IPS DF 6.9 (cell line): ENCODE results near the gene TMEM202.
A peak's percentile ranks its signal among the peaks of the same experiment; 100 is the strongest.
"Not testable (repeated sequence)": the region's sequence is repeated elsewhere in the genome, so short reads cannot be mapped to it uniquely, and the experiment has no call there.

Source experiments
- DNase-seq: peaks from one replicate; pipeline ENCODE4 v3.0.0-alpha.2; 2013; ENCODE audit warnings: low read depth, low spot score
- H3K27ac ChIP-seq: one replicate; pipeline ENCODE4 v1.5.1; 2013; ENCODE audit warnings: low read length, control low read depth
- H3K27me3 ChIP-seq: 2 replicates; pipeline ENCODE4 v1.6.1; 2013; ENCODE audit warnings: mild to moderate bottlenecking, low read length; ENCODE audit not compliant: control insufficient read depth, insufficient read depth
- H3K36me3 ChIP-seq: 2 replicates; pipeline ENCODE4 v1.6.1; 2013; ENCODE audit warnings: low read length; ENCODE audit not compliant: control insufficient read depth, insufficient read depth
- H3K4me1 ChIP-seq: 2 replicates; pipeline ENCODE4 v1.6.1; 2013; ENCODE audit warnings: low read length; ENCODE audit not compliant: control insufficient read depth, insufficient read depth
- H3K4me3 ChIP-seq: 2 replicates; pipeline ENCODE4 v1.5.1; 2013; ENCODE audit warnings: mild to moderate bottlenecking, low read length
- H3K9me3 ChIP-seq: 2 replicates; pipeline ENCODE4 v1.6.1; 2013; ENCODE audit warnings: low read length, inconsistent platforms; ENCODE audit not compliant: control insufficient read depth, insufficient read depth
- WGBS: extraction: QIAGEN DNeasy Blood & Tissue Kit; methylation state at CpG from one replicate; pipeline ENCODE4 v1.1.7; 2013; ENCODE audit warnings: mixed read lengths, missing lambda C conversion rate; ENCODE audit not compliant: insufficient read length, insufficient coverage; 5-methylcytosine and 5-hydroxymethylcytosine counted together

Gene TMEM202

DNA sequence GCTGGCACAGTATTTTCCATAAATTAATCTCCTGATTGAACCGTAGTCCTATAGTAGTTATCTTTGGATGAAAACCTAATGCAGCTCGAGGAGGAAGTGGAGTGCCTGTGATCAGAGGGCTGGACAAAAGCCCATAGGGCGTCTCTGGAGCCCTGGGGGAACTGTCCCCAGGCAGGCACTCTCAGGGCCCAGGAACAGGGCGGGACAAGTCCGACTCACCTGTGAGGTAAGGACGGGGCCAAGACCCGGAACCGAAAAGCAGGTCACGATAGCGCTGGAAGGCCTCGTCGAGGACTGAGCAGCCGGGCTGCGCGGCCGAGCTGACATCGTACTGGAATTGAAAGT, 22.6 kb upstream of the TMEM202 start:
- DNase-seq: no peak
- WGBS: no CpG with 5 or more reads among the region's 17 CpGs
- no peaks in the 10 kb centered on the region for H3K4me1 ChIP-seq
- H3K27ac ChIP-seq: no peak overlapping the region
- H3K9me3 ChIP-seq: no peaks in the 10 kb centered on the region
- no peaks in the 10 kb centered on the region for H3K36me3 ChIP-seq
- peak overlapping the region; percentile 75 for H3K4me3 ChIP-seq
- H3K27me3 ChIP-seq: no peaks in the 10 kb centered on the region

DNA sequence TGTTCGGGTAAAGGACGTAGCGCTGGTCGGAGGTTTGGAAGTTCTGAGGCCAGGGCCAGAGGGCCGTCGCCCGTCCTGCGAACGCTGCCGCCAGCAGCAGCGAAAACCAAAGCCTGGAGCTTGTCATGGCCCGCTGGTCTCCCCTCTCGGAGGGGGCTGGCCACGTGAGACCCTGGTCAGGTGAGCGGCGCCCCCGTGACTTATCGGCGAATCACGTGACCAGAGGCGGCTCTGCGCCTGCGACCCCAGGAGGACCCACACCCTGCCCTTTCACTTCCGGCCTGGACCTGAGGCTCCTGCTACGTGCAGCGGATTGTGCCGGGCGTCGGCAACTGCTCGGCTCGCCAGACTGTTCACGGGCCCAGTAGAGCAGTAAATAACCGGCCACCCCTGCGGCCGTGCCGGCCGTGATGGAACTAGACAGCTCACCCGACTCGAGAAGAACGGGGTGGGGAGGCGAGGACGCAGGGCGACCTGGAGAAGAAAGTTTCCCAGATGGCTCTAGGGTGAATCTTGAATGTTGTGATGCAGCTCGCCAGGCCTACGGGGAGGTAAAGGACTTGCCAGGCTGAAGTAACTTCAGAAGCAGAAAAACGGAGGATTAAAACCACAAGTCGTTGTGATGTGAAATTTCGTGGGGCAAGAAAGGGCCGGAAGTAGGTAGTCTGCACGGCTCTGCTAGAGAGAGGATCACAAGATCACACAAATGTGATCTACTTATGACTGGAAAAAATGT, 22.1 kb upstream of the TMEM202 start, which contains the start of gene HEXA:
HEXA (minus strand) TSS at position 169 of the 736 bp plus-strand sequence; CDS start at position 127, 42 bp downstream.
- no peaks in the 10 kb centered on the region for H3K27me3 ChIP-seq
- H3K27ac ChIP-seq: no peak within 1 kb of the TSS
- DNase-seq: peak; percentile 94
- H3K9me3 ChIP-seq: no peaks in the 10 kb centered on the region
- WGBS: no CpG with 5 or more reads among the region's 50 CpGs
- H3K4me1 ChIP-seq: no peaks in the 10 kb centered on the region
- no peaks in the 10 kb centered on the region for H3K36me3 ChIP-seq
- H3K4me3 ChIP-seq: peak within 1 kb of the TSS; percentile 75

DNA sequence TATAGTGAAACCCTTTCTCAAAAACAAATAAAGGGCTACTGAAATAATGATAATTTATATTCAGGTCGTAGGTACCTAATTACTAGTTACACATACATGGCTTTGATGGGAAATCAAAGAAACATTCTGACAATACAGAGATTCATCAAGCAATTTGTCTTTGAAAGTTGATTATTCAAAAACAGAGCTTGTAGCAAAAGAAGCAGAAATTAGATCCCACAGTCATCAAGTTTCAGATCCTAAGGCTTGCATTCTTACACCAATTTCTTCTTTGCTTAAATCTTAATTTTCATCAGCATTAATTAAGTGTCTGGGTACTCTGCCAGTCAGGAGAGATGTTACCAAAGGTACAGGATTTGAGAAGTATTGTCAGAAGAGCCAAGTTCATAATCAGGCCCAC, 20.8 kb upstream of the TMEM202 start:
- H3K9me3 ChIP-seq: no peaks in the 10 kb centered on the region
- no peak overlapping the region for H3K27ac ChIP-seq
- H3K4me1 ChIP-seq: no peaks in the 10 kb centered on the region
- WGBS: no CpG with 5 or more reads among the region's 1 CpG
- no peak overlapping the region for H3K4me3 ChIP-seq
- H3K36me3 ChIP-seq: no peaks in the 10 kb centered on the region
- H3K27me3 ChIP-seq: no peaks in the 10 kb centered on the region
- DNase-seq: no peak

DNA sequence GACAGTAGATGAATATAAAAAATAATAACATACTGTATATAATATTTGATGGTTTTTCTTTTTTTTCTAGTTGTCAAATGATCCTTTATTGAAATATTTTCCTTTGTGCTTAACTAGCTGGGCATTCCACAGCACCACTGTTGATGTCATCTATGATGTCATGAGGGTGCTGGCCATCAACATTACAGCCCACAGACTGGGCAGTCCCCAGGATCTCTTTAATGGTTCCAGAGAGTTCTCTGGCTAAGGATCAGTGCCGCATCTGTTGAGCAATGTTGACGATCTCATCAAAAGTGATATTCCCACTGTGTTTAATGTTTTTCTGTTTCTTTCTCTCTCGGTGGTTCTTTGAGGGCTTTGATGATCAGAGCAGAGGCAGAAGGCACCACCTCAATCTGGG, 19.0 kb upstream of the TMEM202 start:
- H3K27me3 ChIP-seq, H3K4me3 ChIP-seq, H3K4me1 ChIP-seq, H3K27ac ChIP-seq, H3K9me3 ChIP-seq, DNase-seq, H3K36me3 ChIP-seq: not testable (repeated sequence)
- WGBS: no CpG with 5 or more reads among the region's 3 CpGs

DNA sequence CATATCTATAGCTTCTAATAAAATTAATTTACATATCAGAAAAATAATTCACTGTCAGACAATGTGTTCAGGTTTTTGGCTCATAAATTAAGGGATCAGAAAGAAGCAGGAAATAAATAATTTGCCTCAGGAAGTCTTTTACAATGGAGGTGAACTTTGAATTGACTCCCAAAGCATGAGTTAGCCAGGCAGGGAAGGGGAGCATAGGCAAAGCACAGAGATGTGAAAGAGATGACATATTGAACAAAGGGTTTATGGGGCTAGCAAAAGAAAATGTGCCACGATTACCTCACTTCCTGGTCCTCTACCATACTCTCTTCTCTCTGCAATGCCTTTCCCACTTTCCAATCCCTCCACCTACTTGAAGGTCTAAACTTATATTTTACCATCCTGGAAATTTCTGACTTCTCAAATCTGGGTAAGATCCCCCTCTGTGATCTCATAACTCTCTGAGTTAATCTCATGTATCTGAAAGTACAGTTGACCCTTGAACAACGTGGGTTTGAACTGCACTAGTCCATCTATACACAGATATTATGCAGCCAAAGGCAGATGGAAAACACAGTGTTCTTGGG, 18.2 kb upstream of the TMEM202 start:
- no peaks in the 10 kb centered on the region for H3K9me3 ChIP-seq
- no peaks in the 10 kb centered on the region for H3K4me1 ChIP-seq
- H3K36me3 ChIP-seq: no peaks in the 10 kb centered on the region
- WGBS: no CpG with 5 or more reads among the region's 2 CpGs
- H3K27ac ChIP-seq: no peak overlapping the region
- H3K4me3 ChIP-seq: no peak overlapping the region
- DNase-seq: no peak
- no peaks in the 10 kb centered on the region for H3K27me3 ChIP-seq

DNA sequence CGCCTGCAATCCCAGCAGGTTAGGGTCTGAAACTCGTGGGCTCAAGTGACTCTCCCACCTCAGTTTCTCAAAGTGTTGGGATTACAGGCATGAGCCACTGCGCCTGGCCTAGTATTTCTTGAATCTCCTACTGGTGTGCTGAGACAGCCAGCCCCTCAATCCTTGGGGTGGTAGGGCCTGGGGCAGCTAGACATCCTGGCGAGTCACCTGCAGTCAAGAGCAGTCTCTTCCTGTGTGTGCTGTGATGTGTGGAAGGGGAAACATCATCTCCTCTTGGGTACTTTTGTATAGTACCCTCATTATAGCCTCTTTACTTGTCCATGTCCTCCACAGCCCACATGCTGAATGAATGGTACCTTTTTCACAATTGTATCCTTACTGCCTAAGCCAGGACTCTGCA, 17.4 kb upstream of the TMEM202 start:
- no peak for DNase-seq
- WGBS: no CpG with 5 or more reads among the region's 4 CpGs
- Histone ChIP-seq H3K27ac (no peak overlapping the region), H3K36me3 (no peaks in the 10 kb centered on the region), H3K9me3 (no peaks in the 10 kb centered on the region), H3K27me3 (no peaks in the 10 kb centered on the region), H3K4me1 (no peaks in the 10 kb centered on the region), H3K4me3 (no peak overlapping the region)

DNA sequence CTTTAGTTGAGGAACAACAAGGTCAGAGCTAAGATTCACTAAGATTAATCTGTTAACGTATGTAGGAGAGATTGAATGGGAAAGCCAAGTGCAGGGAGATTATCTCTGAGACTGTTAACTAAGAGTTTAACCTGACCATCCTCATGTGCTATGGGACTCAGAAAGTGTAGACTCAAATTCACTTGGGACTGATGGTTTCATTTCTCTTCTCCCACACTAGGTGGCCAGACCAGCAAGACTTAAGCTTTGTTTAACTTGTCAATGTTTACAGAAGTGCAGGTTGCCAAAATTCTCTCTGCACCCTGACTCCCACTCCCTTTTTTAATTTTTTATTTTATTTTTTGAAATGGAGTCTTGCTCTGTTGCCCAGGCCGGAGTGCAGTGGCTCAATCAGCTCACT, 16.0 kb upstream of the TMEM202 start:
- Histone ChIP-seq H3K27ac (no peak overlapping the region), H3K4me3 (no peak overlapping the region), H3K9me3 (no peaks in the 10 kb centered on the region), H3K36me3 (no peaks in the 10 kb centered on the region), H3K27me3 (no peaks in the 10 kb centered on the region), H3K4me1 (no peaks in the 10 kb centered on the region)
- no peak for DNase-seq
- WGBS: no CpG with 5 or more reads among the region's 2 CpGs

DNA sequence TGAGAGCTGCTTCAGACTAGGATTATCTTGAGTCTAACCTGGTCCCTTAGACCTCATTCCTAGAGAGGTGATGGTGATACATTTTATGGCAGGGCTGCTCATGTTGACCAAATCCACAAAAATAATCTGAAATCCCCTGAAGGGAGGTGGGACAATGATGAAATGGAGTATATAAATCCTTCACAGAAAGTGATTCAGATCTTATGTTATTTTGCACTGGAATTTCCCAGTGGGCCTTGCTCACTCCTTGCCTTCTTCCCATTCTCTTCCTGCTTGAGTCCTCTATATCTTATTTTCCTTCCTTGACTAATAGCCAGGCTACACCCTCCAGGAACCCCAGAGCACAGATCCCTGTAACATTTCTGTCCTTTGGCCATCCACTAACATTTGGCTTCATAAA, 10.4 kb upstream of the TMEM202 start:
- no peak for DNase-seq
- Histone ChIP-seq H3K27me3 (no peaks in the 10 kb centered on the region), H3K4me1 (no peaks in the 10 kb centered on the region), H3K36me3 (no peaks in the 10 kb centered on the region), H3K9me3 (no peaks in the 10 kb centered on the region), H3K4me3 (no peak overlapping the region), H3K27ac (no peak overlapping the region)

DNA sequence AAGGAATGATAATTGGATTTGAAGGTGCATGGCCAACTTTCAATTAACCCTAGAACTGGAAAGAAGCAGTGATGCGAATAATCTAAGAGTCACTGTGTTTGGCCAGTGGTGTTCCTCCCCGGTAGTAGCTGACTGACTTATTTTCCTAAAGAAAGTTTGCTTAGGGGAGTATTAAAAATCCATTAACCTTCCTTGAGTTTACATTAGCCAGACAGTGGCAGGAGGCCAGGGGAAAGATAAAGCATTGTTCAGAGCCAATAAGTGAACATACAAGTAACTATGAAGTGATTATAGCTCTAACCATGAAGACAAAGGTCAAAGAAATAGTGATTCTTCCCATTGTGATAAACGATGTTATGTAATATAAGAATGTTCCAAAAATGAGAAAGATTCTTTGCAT, 8.9 kb upstream of the TMEM202 start:
- Histone ChIP-seq H3K4me3 (no peak overlapping the region), H3K27me3 (no peaks in the 10 kb centered on the region), H3K27ac (no peak overlapping the region), H3K9me3 (no peaks in the 10 kb centered on the region), H3K36me3 (no peaks in the 10 kb centered on the region), H3K4me1 (no peaks in the 10 kb centered on the region)
- DNase-seq: no peak
- no CpG with 5 or more reads among the region's 3 CpGs for WGBS

DNA sequence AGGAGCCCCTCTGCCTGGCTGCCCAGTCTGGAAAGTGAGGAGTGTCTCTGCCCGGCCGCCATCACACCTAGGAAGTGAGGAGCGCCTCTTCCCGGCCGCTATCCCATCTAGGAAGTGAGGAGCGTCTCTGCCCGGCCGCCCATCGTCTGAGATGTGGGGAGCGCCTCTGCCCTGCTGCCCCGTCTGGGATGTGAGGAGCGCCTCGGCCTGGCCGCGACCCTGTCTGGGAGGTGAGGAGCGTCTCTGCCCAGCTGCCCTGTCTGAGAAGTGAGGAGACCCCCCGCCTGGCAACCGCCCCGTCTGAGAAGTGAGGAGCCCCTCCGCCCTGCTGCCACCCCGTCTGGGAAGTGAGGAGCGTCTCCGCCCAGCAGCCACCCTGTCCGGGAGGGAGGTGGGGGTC, 1.8 kb upstream of the TMEM202 start:
- H3K4me3 ChIP-seq, H3K36me3 ChIP-seq, H3K27me3 ChIP-seq, H3K27ac ChIP-seq, DNase-seq, H3K9me3 ChIP-seq, H3K4me1 ChIP-seq: not testable (repeated sequence)
- whole genome bisulfite sequencing: no CpG with 5 or more reads among the region's 24 CpGs

DNA sequence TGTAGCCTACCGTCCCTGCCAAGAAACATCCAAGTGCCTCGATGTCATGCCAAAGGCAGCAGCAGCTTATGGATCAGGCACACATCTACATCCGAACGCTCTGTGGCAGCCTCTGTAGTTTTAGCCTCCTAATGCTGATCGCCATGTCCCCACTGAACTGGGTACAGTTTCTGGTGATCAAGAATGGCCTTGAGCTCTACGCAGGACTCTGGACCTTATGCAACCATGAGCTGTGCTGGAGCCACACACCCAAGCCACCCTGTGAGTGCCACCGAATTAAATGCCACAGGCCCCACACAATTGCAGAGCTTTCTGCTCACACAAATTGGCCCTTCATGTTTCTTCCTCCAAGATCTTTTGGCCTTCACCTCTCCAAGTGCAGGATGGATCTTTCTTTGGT, 543 bp downstream of the TMEM202 start:
- Histone ChIP-seq H3K27ac (no peak overlapping the region), H3K27me3 (no peaks in the 10 kb centered on the region), H3K4me1 (no peaks in the 10 kb centered on the region), H3K36me3 (no peaks in the 10 kb centered on the region), H3K9me3 (no peaks in the 10 kb centered on the region), H3K4me3 (no peak overlapping the region)
- no peak for DNase-seq
- WGBS: no CpG with 5 or more reads among the region's 7 CpGs
